Lung microvascular endothelial cell (primary cell): ENCODE results near the gene NEMP2. TPM values are rescaled to one million over a fixed set of nuclear protein-coding genes. Genes with fewer than 3 reads are reported as not detected.

ENCODE experiments used
- DNase-seq, 2 donors: peaks; one replicate each; pipeline versions ENCODE4 v3.0.0 to v3.0.0-alpha.2; 2010; ENCODE audit warnings: low read depth in 2 of 2
- total RNA-seq: library from RNA; depleted of rRNA; stranded (reverse); fragments of >200 nt; gene quantifications from 2 replicates; pipeline ENCODE4 v1.2.1, GENCODE V29; 2014

Gene NEMP2
- total RNA-seq, 1 donor from 2014 or later: 1.8 TPM

- DNase-seq: no peak
These were observed 41.4 kb downstream of the NEMP2 start for GRCh38 chr2:190493095-190493494.

- no peak for DNase-seq
These were observed 44.0 kb downstream of the NEMP2 start for GRCh38 chr2:190490502-190490901.

DNA sequence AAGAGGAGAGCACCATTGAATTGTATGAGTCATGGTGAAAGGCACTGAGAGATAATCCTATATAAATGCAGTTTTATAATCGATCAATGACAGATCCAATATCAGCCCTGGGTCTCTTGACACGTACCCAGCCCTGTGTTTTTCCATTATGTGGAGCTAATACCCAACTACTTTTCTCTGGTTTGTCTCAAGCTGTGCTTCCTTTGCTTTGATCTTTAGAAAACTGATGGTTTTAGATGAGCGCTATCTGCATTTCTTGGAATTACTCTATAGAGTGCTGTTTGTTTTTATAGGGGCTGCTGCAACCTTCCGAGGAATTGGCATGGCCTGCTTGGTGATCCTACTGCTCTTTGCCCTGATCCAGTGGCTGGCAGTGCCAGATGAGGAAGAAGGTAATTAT is 45.0 kb downstream of the NEMP2 start:
- no peak for DNase-seq

DNA sequence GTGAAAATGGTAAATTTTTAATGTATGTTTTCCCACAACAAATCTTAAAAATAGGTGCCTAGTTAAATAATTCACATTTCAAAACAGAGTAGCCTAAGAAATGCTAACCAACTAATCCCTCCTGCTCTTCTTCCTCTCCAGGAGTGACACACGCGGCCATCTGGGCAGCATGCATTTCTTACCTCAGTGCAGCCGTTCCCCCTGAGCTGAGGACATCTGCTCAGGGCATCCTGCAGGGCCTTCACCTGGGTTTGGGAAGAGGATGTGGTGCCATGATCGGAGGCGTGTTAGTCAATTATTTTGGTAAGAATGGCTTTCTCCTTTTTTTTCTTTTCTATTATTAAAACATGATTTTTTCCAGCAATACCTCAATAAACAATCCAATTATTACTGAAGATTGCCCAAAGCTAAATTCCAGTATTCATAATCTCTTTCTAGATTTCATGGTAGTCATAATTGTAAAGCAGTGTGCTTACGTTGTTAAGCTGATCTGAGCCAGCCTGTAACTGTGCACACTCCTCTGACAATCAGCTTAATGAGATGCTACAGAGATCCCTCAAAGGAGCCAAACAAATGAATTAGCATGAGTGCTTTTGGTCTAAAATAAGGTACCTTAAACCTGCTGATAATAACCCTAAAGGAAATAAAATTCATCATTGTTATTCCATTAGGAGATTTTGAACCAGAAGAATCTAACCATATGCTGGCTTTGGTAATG is 45.8 kb downstream of the NEMP2 start:
- no peak for DNase-seq

- no peak for DNase-seq
These were observed 48.4 kb downstream of the NEMP2 start for GRCh38 chr2:190486037-190486623.

DNA sequence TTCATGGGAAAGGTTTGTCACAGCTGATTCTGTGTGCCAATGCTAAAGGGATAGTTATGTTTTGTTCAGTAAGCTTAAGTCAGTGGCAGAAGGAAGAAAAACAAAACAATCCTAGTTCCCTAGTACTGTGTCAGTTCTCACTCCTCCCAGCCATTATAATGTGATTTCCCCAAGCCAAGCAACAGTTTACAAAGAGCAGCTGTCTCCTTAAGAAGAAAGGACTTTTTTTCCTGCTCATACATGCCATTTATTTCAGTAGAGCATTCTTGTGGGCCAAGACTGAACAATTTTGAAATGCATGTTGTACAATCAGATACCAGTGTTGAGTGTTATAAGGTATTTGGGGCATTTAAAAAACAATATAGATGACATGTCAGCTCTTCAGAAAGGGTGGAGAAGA is 52.1 kb downstream of the NEMP2 start:
- DNase-seq: no peak

GRCh38 chr2:190481339-190481738 is 53.2 kb downstream of the NEMP2 start:
- DNase-seq: no peak

DNA sequence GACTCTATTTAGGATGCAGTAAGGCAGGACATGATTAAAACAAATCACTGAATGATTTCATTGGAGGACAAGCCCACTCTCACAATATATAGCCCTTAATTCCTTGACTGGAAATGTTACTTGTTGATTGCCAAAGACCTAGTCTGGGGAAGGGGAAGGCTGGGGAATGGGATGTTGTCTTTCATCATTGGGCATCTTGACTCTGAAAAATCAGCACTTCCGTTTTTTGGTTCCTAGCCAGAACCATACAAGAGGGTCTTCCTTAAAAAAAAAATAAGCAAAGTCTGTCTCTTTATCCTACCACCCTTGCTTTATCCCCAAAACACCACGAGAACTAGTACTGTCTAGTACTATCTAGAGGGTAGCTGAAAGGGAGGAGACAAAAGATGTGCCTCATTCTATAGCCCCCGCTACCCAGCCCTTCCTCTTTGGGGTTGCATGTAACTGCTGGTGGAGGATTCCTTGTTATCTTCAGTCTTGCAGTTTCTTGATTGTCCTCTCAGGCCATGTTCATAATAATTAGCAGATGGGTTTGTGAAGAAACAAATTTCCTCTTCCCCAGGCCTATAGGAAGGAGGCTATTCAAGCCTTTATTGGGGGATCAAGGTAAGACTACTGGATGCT is 55.8 kb downstream of the NEMP2 start:
- no peak for DNase-seq

DNA sequence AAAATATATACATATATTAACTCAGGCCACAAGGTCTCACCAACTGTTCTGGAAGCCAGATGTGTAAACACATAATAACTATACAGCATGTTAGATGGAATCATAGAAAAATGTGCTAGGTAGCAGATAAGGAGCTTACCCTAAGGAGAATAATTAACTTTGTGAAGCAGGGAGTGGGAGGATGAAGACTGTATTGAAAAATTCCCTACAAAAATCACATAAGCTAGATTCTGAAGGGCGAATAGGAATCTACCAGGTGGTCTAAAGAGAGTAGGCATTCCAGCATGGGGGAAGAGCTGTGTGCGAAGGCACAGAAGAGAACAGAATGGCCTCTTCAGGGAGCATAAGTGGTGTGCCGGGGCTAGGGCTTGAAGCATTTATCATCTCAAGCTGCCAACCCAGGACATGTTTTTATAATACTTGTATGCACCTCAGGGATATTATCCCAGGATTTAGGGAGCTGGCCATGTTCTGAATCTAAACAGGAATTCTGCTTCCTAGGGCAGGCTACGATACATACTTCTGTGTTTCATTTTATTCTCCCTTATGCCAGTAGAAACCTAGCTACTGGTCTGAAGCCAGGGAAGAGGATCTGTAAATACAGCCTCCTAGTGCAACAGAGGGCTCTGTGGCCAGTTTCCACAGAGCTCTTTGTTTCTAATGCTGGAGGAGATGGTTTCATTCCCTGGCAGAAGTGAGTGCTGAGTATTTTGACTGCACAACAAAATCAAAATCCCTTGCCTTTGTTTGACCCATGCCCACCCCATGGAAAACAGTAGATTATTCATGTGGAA is 56.7 kb downstream of the NEMP2 start:
- peak in 1 of 2 donors; percentile 8 for DNase-seq

DNA sequence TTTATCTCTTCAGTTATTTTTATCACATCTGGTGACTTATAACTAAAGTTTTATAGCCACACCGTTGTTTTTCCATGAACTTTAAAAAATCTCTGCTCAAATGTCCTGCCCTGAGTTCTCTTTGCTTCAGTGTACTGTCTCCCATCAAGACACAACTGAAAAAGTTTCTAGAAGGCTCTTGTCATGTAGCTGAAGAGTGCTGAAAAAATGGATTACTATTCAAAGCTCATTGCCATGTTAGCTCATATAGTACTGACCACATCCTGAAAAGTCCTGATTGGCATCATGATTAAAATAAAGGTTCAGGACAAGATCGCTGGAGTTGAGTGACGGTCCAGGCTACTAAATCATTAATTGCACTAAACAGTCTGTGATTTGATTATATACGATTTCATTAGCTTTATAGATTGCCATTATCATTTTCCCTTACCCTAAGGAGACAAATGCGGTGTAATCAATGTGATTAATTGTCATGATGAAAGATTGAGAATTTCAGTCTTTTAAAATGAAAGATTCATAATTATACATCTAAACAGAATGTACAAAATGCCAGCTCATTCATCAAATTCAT is 64.2 kb downstream of the NEMP2 start:
- peak; percentile 53 to 60 for DNase-seq

- DNase-seq: peak; percentile 98 to 99
These were observed 64.8 kb downstream of the NEMP2 start for GRCh38 chr2:190469771-190470170.

DNA sequence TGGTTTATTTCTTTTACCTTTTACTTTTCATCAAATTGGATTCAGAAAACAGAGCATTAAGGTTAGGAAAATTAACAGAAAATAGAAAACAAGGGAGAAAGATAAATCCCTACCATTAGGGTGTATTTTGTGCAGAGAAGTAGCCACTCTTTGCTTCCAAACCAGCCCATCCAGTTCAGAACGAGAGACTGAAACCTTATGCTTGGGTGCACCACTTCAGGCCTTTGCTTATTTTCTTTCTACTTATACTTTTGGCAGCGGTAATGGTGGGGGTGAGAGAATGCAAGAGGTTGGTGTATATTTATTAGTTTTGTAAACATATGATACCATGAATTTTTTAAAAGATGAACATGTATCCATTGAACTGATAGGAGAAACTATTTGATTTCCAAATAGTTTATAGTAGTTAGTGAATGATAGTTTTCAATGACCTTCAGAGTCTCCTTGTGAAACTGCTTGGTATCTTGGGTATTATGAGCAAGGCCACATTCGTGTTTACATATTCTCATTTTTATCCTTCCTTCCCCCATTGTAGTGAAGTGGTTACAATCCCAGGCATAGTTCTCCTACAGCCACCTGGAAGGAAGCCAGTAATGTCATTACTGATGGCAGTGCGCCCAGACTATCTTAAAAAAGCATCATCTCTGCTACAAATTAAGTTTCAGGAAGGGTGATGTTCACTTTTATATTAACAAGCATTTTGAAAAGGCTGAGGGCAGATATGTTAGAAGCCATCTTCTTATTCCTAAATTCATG is 65.5 kb downstream of the NEMP2 start:
- DNase-seq: peak; percentile 96 to 97

DNA sequence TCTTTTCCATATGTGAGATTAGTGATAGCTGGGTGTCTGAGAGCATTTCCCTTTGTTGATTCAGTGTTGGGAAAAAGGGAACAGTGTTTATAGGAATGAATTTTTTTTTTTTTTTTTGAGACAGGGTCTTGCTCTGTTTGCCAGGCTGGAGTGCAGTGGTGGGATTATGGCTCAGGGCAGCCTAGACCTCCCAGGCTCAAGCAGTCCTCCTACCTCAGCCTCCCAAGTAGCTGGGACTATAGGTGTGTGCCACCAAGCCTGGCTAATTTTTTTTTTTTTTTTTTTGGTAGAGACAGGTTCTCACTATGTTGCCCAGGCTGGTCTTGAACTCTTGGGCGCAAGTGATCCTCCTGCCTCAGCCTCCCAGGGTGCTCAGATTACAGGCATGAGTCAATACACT is 66.2 kb downstream of the NEMP2 start:
- DNase-seq: peak in 1 of 2 donors; percentile 7

DNA sequence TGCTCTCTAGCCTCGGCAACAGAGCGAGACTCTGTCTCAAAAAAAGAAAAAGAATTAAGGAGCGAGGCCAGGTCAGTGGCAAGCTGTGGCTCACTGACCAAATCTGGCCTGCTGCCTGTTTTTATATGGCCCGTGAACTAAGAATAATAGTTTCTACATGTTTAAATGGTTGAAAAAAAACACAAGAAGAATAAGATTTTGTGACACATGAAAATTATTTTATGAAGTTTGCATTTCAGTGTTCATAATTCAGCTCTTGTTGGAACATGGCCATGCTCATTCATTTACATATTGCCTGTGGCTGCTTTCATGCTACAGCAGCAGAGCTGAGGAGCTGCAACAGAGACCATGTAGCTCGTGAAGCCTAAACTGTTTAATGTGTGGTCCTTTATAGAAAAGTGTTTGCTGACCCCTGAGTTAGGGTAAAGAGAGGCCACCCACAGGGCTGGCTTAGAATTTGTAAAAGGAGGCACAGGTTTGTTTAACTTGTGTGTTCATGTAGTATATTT is 66.9 kb downstream of the NEMP2 start:
- peak; percentile 10 for DNase-seq

DNA sequence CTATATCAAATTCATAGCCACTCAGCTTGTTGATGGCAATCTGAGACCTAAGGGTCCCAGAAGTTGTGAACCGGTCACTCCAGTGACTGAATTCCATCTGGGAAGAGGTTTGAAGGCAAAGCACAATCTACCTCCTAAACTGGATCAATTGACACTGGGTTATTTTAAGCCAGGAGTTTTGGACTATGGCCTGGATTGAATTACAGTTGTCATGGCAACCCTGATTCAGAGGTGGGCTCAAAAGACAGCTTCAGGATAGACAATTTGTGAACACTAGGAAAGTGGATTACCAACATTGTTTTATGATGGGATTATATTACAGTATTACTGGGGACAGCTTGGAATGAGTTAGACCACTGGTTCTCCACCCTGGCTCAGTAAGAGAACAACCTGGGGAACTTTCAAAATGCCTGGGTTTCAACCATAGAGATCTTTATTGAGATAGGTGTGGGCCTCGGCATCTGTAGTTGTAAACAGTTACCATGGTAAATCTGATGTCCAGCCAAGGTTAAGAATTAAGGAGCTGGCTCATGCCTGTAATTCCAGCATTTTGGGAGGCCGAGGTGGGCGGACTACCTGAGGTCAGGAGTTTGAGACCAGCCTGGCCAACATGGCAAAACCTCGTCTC is 67.6 kb downstream of the NEMP2 start:
- no peak for DNase-seq

- no peak for DNase-seq
These were observed 69.5 kb downstream of the NEMP2 start for GRCh38 chr2:190465060-190465459.

- DNase-seq: no peak
These were observed 71.9 kb downstream of the NEMP2 start for GRCh38 chr2:190462611-190463010.

- no peak for DNase-seq
These were observed 72.3 kb downstream of the NEMP2 start for GRCh38 chr2:190462181-190462580.

GRCh38 chr2:190460487-190460886 is 74.0 kb downstream of the NEMP2 start:
- no peak for DNase-seq

- DNase-seq: no peak
These were observed 74.6 kb downstream of the NEMP2 start for GRCh38 chr2:190459881-190460280.
